HEK293 (cell line): ENCODE results near the gene PFN4.
"Not testable (repeated sequence)": the region's sequence is repeated elsewhere in the genome, so short reads cannot be mapped to it uniquely, and the experiment has no call there.

ENCODE experiments used
- CTCF ChIA-PET: fragments of 350-600 bp; formaldehyde crosslinking; extraction: SDS; loops from one replicate; lab custom pipeline; 2021; ENCODE audit warnings: antibody characterized with exemption; lab: Yijun Ruan, JAX
- POLR2A ChIA-PET: fragments of 300-600 bp; formaldehyde crosslinking; extraction: SDS; loops from one replicate; lab custom pipeline; 2020; ENCODE audit warnings: antibody characterized with exemption, inconsistent platforms; lab: Yijun Ruan, JAX
- H3K27ac ChIP-seq: fragments of 200-500 bp; sonication (Bioruptor generic); 2 replicates; pipeline ENCODE4 v1.5.1; 2014; ENCODE audit warnings: low read depth, low read length, control low read depth, inconsistent platforms; ENCODE audit errors: extremely low read depth
- H3K36me3 ChIP-seq, 2 experiments: fragments of 200-500 bp in 1 of 2; sonication (Bioruptor generic) in 1 of 2; 1 replicate in 1 of 2; 2 replicates in 1 of 2; pipeline ENCODE4 v1.5.1; 2014 to 2017; ENCODE audit warnings: inconsistent platforms in 2 of 2, low read length in 2 of 2; ENCODE audit not compliant: control insufficient read depth in 2 of 2, insufficient read depth in 1 of 2
- H3K4me1 ChIP-seq: fragments of 200-500 bp; sonication (Bioruptor generic); 2 replicates; pipeline ENCODE4 v1.5.1; 2014; ENCODE audit warnings: mild to moderate bottlenecking, low read length, inconsistent platforms; ENCODE audit not compliant: control insufficient read depth, insufficient read depth
- H3K4me3 ChIP-seq: 2 replicates; pipeline ENCODE4 v1.5.1; 2011; ENCODE audit warnings: low read depth, mild to moderate bottlenecking, control low read depth, low read length, moderate library complexity
- H3K9me3 ChIP-seq: fragments of 200-500 bp; sonication (Bioruptor generic); 2 replicates; pipeline ENCODE4 v1.5.1; 2014; ENCODE audit warnings: low read depth, low read length, inconsistent platforms; ENCODE audit not compliant: control insufficient read depth, insufficient read depth
- ELK4 ChIP-seq: IDR thresholded peaks from 2 replicates; pipeline ENCODE4 v1.6.1; 2011; ENCODE audit warnings: mild to moderate bottlenecking, low read depth, low read length, borderline replicate concordance
- GLI4 ChIP-seq: fragments of 450-650 bp; formaldehyde crosslinking; IDR thresholded peaks from 2 replicates; pipeline ENCODE4 v1.5.1; 2016; ENCODE audit warnings: missing biosample characterization, missing genetic modification characterization
- GLIS1 ChIP-seq: fragments of 450-650 bp; formaldehyde crosslinking; IDR thresholded peaks from 2 replicates; pipeline ENCODE4 v1.5.1; 2016; ENCODE audit warnings: missing biosample characterization, missing genetic modification characterization
- HIC1 ChIP-seq: fragments of 450-650 bp; formaldehyde crosslinking; IDR thresholded peaks from 2 replicates; pipeline ENCODE4 v1.5.1; 2016; ENCODE audit warnings: missing biosample characterization, missing genetic modification characterization
- OVOL3 ChIP-seq: fragments of 450-650 bp; formaldehyde crosslinking; IDR thresholded peaks from 2 replicates; pipeline ENCODE4 v1.5.1; 2016; ENCODE audit warnings: missing biosample characterization, missing genetic modification characterization
- PRDM10 ChIP-seq: fragments of 450-650 bp; formaldehyde crosslinking; IDR thresholded peaks from 2 replicates; pipeline ENCODE4 v1.5.1; 2016; ENCODE audit warnings: missing biosample characterization, missing genetic modification characterization
- SALL2 ChIP-seq: fragments of 450-650 bp; formaldehyde crosslinking; IDR thresholded peaks from 2 replicates; pipeline ENCODE4 v1.5.0; 2017; ENCODE audit warnings: missing biosample characterization, mild to moderate bottlenecking, missing genetic modification characterization, borderline replicate concordance
- YY1 ChIP-seq: fragments of 450-650 bp; formaldehyde crosslinking; IDR thresholded peaks from 2 replicates; pipeline ENCODE4 v1.5.1; 2018; ENCODE audit warnings: missing biosample characterization, missing genetic modification characterization
- ZBTB21 ChIP-seq: fragments of 450-650 bp; formaldehyde crosslinking; IDR thresholded peaks from 2 replicates; pipeline ENCODE4 v1.5.1; 2017; ENCODE audit warnings: missing biosample characterization, missing genetic modification characterization
- ZNF132 ChIP-seq: fragments of 450-650 bp; formaldehyde crosslinking; IDR thresholded peaks from 2 replicates; pipeline ENCODE4 v1.5.1; 2017; ENCODE audit warnings: missing biosample characterization, missing genetic modification characterization, borderline replicate concordance
- ZNF133 ChIP-seq: fragments of 450-650 bp; formaldehyde crosslinking; IDR thresholded peaks from 2 replicates; pipeline ENCODE4 v1.5.1; 2016; ENCODE audit warnings: missing biosample characterization, missing genetic modification characterization
- ZNF16 ChIP-seq: fragments of 450-650 bp; formaldehyde crosslinking; IDR thresholded peaks from 2 replicates; pipeline ENCODE4 v1.5.1; 2016; ENCODE audit warnings: low read depth, missing biosample characterization, missing genetic modification characterization
- ZNF175 ChIP-seq: fragments of 450-650 bp; formaldehyde crosslinking; IDR thresholded peaks from 2 replicates; pipeline ENCODE4 v1.5.1; 2016; ENCODE audit warnings: missing biosample characterization, missing genetic modification characterization
- ZNF239 ChIP-seq: fragments of 450-650 bp; formaldehyde crosslinking; IDR thresholded peaks from 2 replicates; pipeline ENCODE4 v1.5.1; 2016; ENCODE audit warnings: missing biosample characterization, missing genetic modification characterization
- ZNF350 ChIP-seq: fragments of 450-650 bp; formaldehyde crosslinking; IDR thresholded peaks from 2 replicates; pipeline ENCODE4 v1.5.0; 2017; ENCODE audit warnings: missing biosample characterization, mild to moderate bottlenecking, missing genetic modification characterization
- ZNF354C ChIP-seq: fragments of 450-650 bp; formaldehyde crosslinking; IDR thresholded peaks from 2 replicates; pipeline ENCODE4 v1.5.1; 2016; ENCODE audit warnings: missing biosample characterization, missing genetic modification characterization, low read depth, borderline replicate concordance
- ZNF391 ChIP-seq: fragments of 450-650 bp; formaldehyde crosslinking; IDR thresholded peaks from 2 replicates; pipeline ENCODE4 v1.5.1; 2016; ENCODE audit warnings: low read depth, missing biosample characterization, missing genetic modification characterization, borderline replicate concordance
- ZNF394 ChIP-seq: fragments of 450-650 bp; formaldehyde crosslinking; IDR thresholded peaks from 2 replicates; pipeline ENCODE4 v1.5.1; 2016; ENCODE audit warnings: missing biosample characterization, missing genetic modification characterization, mild to moderate bottlenecking, moderate library complexity, borderline replicate concordance
- ZNF514 ChIP-seq: fragments of 450-650 bp; formaldehyde crosslinking; IDR thresholded peaks from 2 replicates; pipeline ENCODE4 v1.5.1; 2016; ENCODE audit warnings: missing biosample characterization, missing genetic modification characterization
- ZNF555 ChIP-seq: fragments of 450-650 bp; formaldehyde crosslinking; conservative IDR thresholded peaks from 2 replicates; pipeline ENCODE4 v1.5.1; 2017; ENCODE audit warnings: missing biosample characterization, mild to moderate bottlenecking, missing genetic modification characterization, inconsistent platforms
- ZNF558 ChIP-seq: fragments of 450-650 bp; formaldehyde crosslinking; IDR thresholded peaks from 2 replicates; pipeline ENCODE4 v1.5.1; 2016; ENCODE audit warnings: missing biosample characterization, missing genetic modification characterization
- ZNF560 ChIP-seq: fragments of 450-650 bp; formaldehyde crosslinking; IDR thresholded peaks from 2 replicates; pipeline ENCODE4 v1.5.1; 2017; ENCODE audit warnings: missing biosample characterization, missing genetic modification characterization, borderline replicate concordance
- ZNF610 ChIP-seq: fragments of 450-650 bp; formaldehyde crosslinking; IDR thresholded peaks from 2 replicates; pipeline ENCODE4 v1.5.1; 2016; ENCODE audit warnings: missing biosample characterization, missing genetic modification characterization, borderline replicate concordance
- ZNF677 ChIP-seq: fragments of 450-650 bp; IDR thresholded peaks from 2 replicates; pipeline ENCODE4 v1.5.0; 2018; ENCODE audit warnings: missing biosample characterization, mild to moderate bottlenecking, missing genetic modification characterization, moderate library complexity
- ZNF792 ChIP-seq: fragments of 450-650 bp; formaldehyde crosslinking; IDR thresholded peaks from 2 replicates; pipeline ENCODE4 v1.5.1; 2016; ENCODE audit warnings: missing biosample characterization, missing genetic modification characterization

Gene PFN4

GRCh38 chr2:24110660-24111303 is 12.4 kb downstream of the PFN4 start:
- Histone ChIP-seq H3K27ac (no peak overlapping the region), H3K4me1 (no peaks in the 10 kb centered on the region), H3K9me3 (no peaks in the 10 kb centered on the region), H3K4me3 (no peak overlapping the region), H3K36me3 (no peaks in the 10 kb centered on the region)
- POLR2A ChIA-PET = no interaction called here
- CTCF ChIA-PET = interaction anchor here (0.9 to 2.0 kb wide), 2 partner anchors 9 to 26 kb away, joined by 5 to 8 read pairs; partner anchors contain the start of gene TP53I3
- TF ChIP-seq ZNF175 (tag by site-specific recombination) = no peak
- TF ChIP-seq ZNF514 = no peak
- TF ChIP-seq ZBTB21 (tag by site-specific recombination) = no peak
- TF ChIP-seq ZNF555 = no peak
- no peak for TF ChIP-seq ZNF132 (tag by site-specific recombination)
- TF ChIP-seq SALL2 (tag by site-specific recombination) = no peak
- no peak for TF ChIP-seq GLI4 (tag by site-specific recombination)
- 0 out of 2 replicates have a peak, but pooled peaks have one; percentile 24 for TF ChIP-seq PRDM10 (tag by site-specific recombination)
- TF ChIP-seq, all 188 proteins: peak for 1

GRCh38 chr2:24109431-24109830 is 13.7 kb downstream of the PFN4 start:
- H3K27ac ChIP-seq, CTCF ChIA-PET, H3K36me3 ChIP-seq, POLR2A ChIA-PET, H3K9me3 ChIP-seq, H3K4me1 ChIP-seq, H3K4me3 ChIP-seq: not testable (repeated sequence)

- POLR2A ChIA-PET = no interaction called here
- TF ChIP-seq ZNF560 = no peak
- TF ChIP-seq ZNF792 (tag by site-specific recombination) = no peak
- no peak for TF ChIP-seq ZNF677
- TF ChIP-seq ZNF558 = no peak
- TF ChIP-seq ELK4 = no peak
- TF ChIP-seq ZNF239 (tag by site-specific recombination) = no peak
- no peak for TF ChIP-seq ZNF394 (tag by site-specific recombination)
- no peak for TF ChIP-seq GLIS1 (tag by site-specific recombination)
- no peak for TF ChIP-seq ZNF610 (tag by site-specific recombination)
- no peak for TF ChIP-seq ZNF133 (tag by site-specific recombination)
- no peak for TF ChIP-seq ZNF354C
- no peak for TF ChIP-seq ZNF132 (tag by site-specific recombination)
- TF ChIP-seq ZNF16 (tag by site-specific recombination) = no peak
- no peak for TF ChIP-seq ZNF350 (tag by site-specific recombination)
- no peak for TF ChIP-seq OVOL3 (tag by site-specific recombination)
- TF ChIP-seq YY1 (tag by site-specific recombination) = no peak
- no peak for TF ChIP-seq HIC1 (tag by site-specific recombination)
- TF ChIP-seq ZNF391 (tag by site-specific recombination) = no peak
Measured at GRCh38 chr2:24107336-24107735, 15.8 kb downstream of the PFN4 start.

More at GRCh38 chr2:24107336-24107735, 15.8 kb downstream of the PFN4 start:
- Histone ChIP-seq H3K4me1 (no peaks in the 10 kb centered on the region), H3K9me3 (no peaks in the 10 kb centered on the region), H3K27ac (no peak overlapping the region), H3K36me3 (no peaks in the 10 kb centered on the region), H3K4me3 (no peak overlapping the region)
- CTCF ChIA-PET = interaction anchor here (0.7 to 1.5 kb wide), 3 partner anchors 23 to 121 kb away, joined by 3 to 6 read pairs (median 3); partner anchors contain the start of gene TP53I3
